OCI-LY1 (cell line): ENCODE measurements around the gene CRMP1.

Source experiments
- H2AFZ ChIP-seq: fragments of 200-600 bp; sonication (generic), shearing (Covaris generic); 2 replicates; pipeline ENCODE4 v1.6.0; 2014; ENCODE audit warnings: antibody characterized with exemption, mild to moderate bottlenecking, low read length
- H3F3A ChIP-seq: fragments of 200-600 bp; sonication (generic), shearing (Covaris generic); 2 replicates; pipeline ENCODE4 v1.6.0; 2014; ENCODE audit warnings: mild to moderate bottlenecking, antibody characterized with exemption, low read length, moderate library complexity; ENCODE audit not compliant: insufficient read depth
- H3K27ac ChIP-seq: fragments of 200-600 bp; sonication (generic); 2 replicates; pipeline ENCODE4 v1.5.1; 2014; ENCODE audit warnings: low read length, mixed run types, mild to moderate bottlenecking, low read depth; ENCODE audit not compliant: poor library complexity, severe bottlenecking
- H3K27me3 ChIP-seq: fragments of 200-600 bp; sonication (generic); 2 replicates; pipeline ENCODE4 v1.6.0; 2014; ENCODE audit warnings: antibody characterized with exemption, mild to moderate bottlenecking, low read length, moderate library complexity; ENCODE audit not compliant: insufficient read depth
- H3K36me3 ChIP-seq: fragments of 200-600 bp; sonication (generic); 2 replicates; pipeline ENCODE4 v1.6.1; 2014; ENCODE audit warnings: mild to moderate bottlenecking, antibody characterized with exemption, low read length, moderate library complexity, mixed read lengths; ENCODE audit not compliant: insufficient read depth
- H3K4me1 ChIP-seq: fragments of 200-600 bp; sonication (generic); 2 replicates; pipeline ENCODE4 v1.5.1; 2014; ENCODE audit warnings: mild to moderate bottlenecking, low read length, moderate library complexity; ENCODE audit not compliant: insufficient read depth, severe bottlenecking
- H3K4me2 ChIP-seq: fragments of 200-600 bp; sonication (generic), shearing (Covaris generic); 2 replicates; pipeline ENCODE4 v1.6.1; 2014; ENCODE audit warnings: low read length
- H3K4me3 ChIP-seq: fragments of 200-600 bp; sonication (generic); 2 replicates; pipeline ENCODE4 v1.5.1; 2014; ENCODE audit warnings: low read length, low read depth, mild to moderate bottlenecking, mixed read lengths; ENCODE audit not compliant: poor library complexity, severe bottlenecking
- H3K79me2 ChIP-seq: fragments of 200-600 bp; shearing (Covaris generic); 2 replicates; pipeline ENCODE4 v1.6.1; 2016; ENCODE audit warnings: mixed run types, low read length, mixed read lengths; ENCODE audit not compliant: insufficient read depth
- H3K9ac ChIP-seq: fragments of 200-600 bp; sonication (generic), shearing (Covaris generic); 2 replicates; pipeline ENCODE4 v1.6.1; 2014; ENCODE audit warnings: mild to moderate bottlenecking, low read length, mixed read lengths
- H3K9me2 ChIP-seq: fragments of 200-600 bp; sonication (generic), shearing (Covaris generic); 2 replicates; pipeline ENCODE4 v1.6.1; 2014; ENCODE audit warnings: low read depth, mild to moderate bottlenecking, low read length, mixed read lengths
- H3K9me3 ChIP-seq: fragments of 200-600 bp; shearing (Covaris generic); 2 replicates; pipeline ENCODE4 v1.6.1; 2014; ENCODE audit warnings: low read length, mixed read lengths
- H4K20me1 ChIP-seq: fragments of 200-600 bp; sonication (generic), shearing (Covaris generic); 2 replicates; pipeline ENCODE4 v1.6.0; 2016; ENCODE audit warnings: mild to moderate bottlenecking, low read length; ENCODE audit not compliant: insufficient read depth
- CTCF ChIP-seq: fragments of 200-600 bp; sonication (generic), shearing (Covaris generic); IDR thresholded peaks from 2 replicates; pipeline ENCODE4 v1.5.1; 2017; ENCODE audit warnings: mild to moderate bottlenecking, antibody characterized with exemption, low read length, moderate library complexity, mixed read lengths
- EZH2 ChIP-seq: fragments of 200-600 bp; sonication (generic), shearing (Covaris generic); IDR thresholded peaks from 2 replicates; pipeline ENCODE4 v1.8.0; 2017; ENCODE audit warnings: borderline replicate concordance, mixed run types, mild to moderate bottlenecking, antibody characterized with exemption, low read length, moderate library complexity, mixed read lengths

CRMP1 gene

DNA sequence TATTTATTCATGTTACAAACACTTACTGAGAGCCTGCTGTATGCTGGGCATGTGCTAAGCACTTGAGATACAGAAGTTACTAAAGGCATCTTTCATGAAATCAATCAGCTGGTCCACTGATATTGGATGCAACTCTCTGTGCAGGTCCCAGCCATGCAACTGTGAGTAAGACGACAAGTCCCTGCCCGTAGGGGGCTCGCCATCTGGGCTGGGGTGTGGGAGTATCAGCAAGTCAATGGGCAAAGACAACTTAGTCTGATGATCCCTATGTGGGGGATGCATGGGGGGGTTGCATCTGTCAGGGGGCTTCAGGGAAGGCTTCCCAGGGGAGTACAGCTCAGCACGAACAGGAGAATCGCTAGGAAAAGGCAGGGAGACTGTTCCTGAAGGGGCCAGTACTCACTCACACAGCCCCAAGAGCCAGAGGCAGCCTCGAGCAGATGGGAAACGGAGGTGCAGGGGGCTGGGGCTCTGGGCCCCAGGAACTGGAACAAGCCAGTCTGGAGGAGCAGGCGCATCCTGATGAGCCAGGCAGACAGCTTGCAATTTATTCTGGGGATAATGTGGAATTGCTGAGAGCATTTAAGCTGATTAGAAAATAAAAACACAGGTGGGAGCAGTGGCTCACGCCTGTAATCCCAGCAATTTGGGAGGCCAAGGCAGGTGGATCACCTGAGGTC lies 40.2 kb downstream of the CRMP1 start:
- H3F3A ChIP-seq, result no peaks in the 10 kb centered on the region
- H3K36me3 ChIP-seq, result no peaks in the 10 kb centered on the region
- H3K9me2 ChIP-seq, result no peaks in the 10 kb centered on the region
- no peak overlapping the region for H2AFZ ChIP-seq
- H3K27me3 ChIP-seq, result no peaks in the 10 kb centered on the region
- no peak overlapping the region for H3K9ac ChIP-seq
- TF ChIP-seq EZH2 (no peak), CTCF (no peak)
- H4K20me1 ChIP-seq, result no peaks in the 10 kb centered on the region
- no peak overlapping the region for H3K4me3 ChIP-seq
- H3K27ac ChIP-seq, result no peak overlapping the region
- no peaks in the 10 kb centered on the region for H3K9me3 ChIP-seq
- no peaks in the 10 kb centered on the region for H3K79me2 ChIP-seq
- no peaks in the 10 kb centered on the region for H3K4me1 ChIP-seq
- no peak overlapping the region for H3K4me2 ChIP-seq

DNA sequence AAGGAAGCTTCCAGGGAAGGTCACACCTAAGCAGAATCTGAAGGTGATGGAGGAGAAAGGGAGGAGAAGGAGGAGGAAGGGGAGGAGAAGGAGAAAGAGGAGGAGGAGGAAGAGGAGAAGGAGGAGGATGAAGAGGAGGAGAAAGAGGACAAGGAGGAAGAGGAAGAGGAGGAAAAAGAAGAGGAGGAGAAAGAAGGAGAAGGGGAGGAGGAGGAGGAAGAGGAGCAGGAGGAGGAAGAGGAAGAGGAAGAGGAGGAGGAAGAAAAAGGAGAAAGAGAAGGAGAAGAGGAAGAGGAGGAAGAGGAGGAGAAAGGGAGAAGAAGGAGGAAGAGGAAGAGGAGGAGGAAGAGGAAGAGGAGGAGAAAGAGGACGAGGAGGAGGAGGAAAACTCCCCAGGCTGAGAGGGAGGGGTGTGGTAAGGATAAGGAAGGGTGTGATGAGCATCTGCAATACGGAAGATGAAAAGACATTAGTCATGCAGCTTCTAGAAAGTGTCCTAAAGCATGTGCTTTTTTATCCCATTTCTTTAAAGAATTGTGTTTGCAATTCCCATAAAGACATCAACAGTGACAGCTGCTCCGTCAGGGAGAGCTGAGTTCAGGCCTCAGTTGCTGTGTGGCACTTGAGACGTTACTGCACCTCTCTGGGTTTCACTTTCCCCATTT lies 41.1 kb downstream of the CRMP1 start:
- Histone ChIP-seq H3K4me2 (no peak overlapping the region), H3K4me3 (no peak overlapping the region), H4K20me1 (no peaks in the 10 kb centered on the region), H3K79me2 (no peaks in the 10 kb centered on the region), H2AFZ (no peak overlapping the region), H3K27me3 (no peaks in the 10 kb centered on the region), H3K27ac (no peak overlapping the region), H3K9ac (no peak overlapping the region), H3K9me2 (no peaks in the 10 kb centered on the region), H3F3A (no peaks in the 10 kb centered on the region), H3K9me3 (no peaks in the 10 kb centered on the region), H3K4me1 (no peaks in the 10 kb centered on the region), H3K36me3 (no peaks in the 10 kb centered on the region)
- TF ChIP-seq EZH2 (no peak), CTCF (no peak)

- H3K36me3 ChIP-seq, result no peaks in the 10 kb centered on the region
Measured at GRCh38 chr4:5845035-5845905, 47.6 kb downstream of the CRMP1 start.

More at GRCh38 chr4:5845035-5845905, 47.6 kb downstream of the CRMP1 start:
- Histone ChIP-seq H3K9me2 (no peaks in the 10 kb centered on the region), H2AFZ (no peak overlapping the region), H3K9me3 (no peaks in the 10 kb centered on the region), H3K79me2 (no peaks in the 10 kb centered on the region), H3K9ac (no peak overlapping the region), H3K27ac (no peak overlapping the region), H4K20me1 (no peaks in the 10 kb centered on the region), H3K4me2 (no peak overlapping the region), H3K4me1 (no peaks in the 10 kb centered on the region), H3K27me3 (no peaks in the 10 kb centered on the region), H3K4me3 (no peak overlapping the region), H3F3A (no peaks in the 10 kb centered on the region)
- TF ChIP-seq EZH2 (no peak), CTCF (no peak)
